Activated B cell treated with CpG ODN at 0.5 μM for 24 hours (primary cell): ENCODE data around the gene COL12A1. TPM values are rescaled to one million over a fixed set of nuclear protein-coding genes. Genes with fewer than 3 reads are reported as not detected.

Experiments
- ATAC-seq: fragments of 200-7000 bp; cut with Tn5 transposase; one replicate; pipeline ENCODE4 v1.10.0; 2021; ENCODE audit warnings: low read depth, mild to moderate bottlenecking, moderate library complexity
- CTCF ChIA-PET: fragments of 350-600 bp; sonication (Branson Sonifier 250); formaldehyde crosslinking; loops from one replicate; lab custom pipeline; 2021; ENCODE audit warnings: antibody characterized with exemption; lab: Charles Lee
- POLR2A ChIA-PET: fragments of 350-600 bp; sonication (Branson Sonifier 250); formaldehyde crosslinking; loops from one replicate; lab custom pipeline; 2021; ENCODE audit warnings: antibody characterized with exemption; lab: Charles Lee
- DNase-seq: peaks from one replicate; pipeline ENCODE4 v3.0.0; 2022
- H3K27ac Mint-ChIP-seq: one replicate; pipeline ENCODE4 v1.8.0; 2020; ENCODE audit warnings: mixed read lengths
- H3K27me3 Mint-ChIP-seq: one replicate; pipeline ENCODE4 v1.8.0; 2021; ENCODE audit warnings: mixed read lengths
- H3K36me3 Mint-ChIP-seq: one replicate; pipeline ENCODE4 v1.8.0; 2021; ENCODE audit warnings: low read depth, mixed read lengths
- H3K4me1 Mint-ChIP-seq: one replicate; pipeline ENCODE4 v1.8.0; 2021; ENCODE audit warnings: mixed read lengths
- H3K4me3 Mint-ChIP-seq: one replicate; pipeline ENCODE4 v1.8.0; 2020; ENCODE audit warnings: mild to moderate bottlenecking, mixed read lengths
- H3K9me3 Mint-ChIP-seq: one replicate; pipeline ENCODE4 v1.8.0; 2020; ENCODE audit warnings: mixed read lengths
- intact Hi-C: fragments of 100-400 bp; cut with micrococcal nuclease; formaldehyde crosslinking; loops from one replicate; pipeline ENCODE4 v1.15.1; 2024
- total RNA-seq: library from RNA; stranded (reverse); gene quantifications from 2 replicates; pipeline ENCODE4 v1.2.3, GENCODE V29; 2022
- TF ChIP-seq, protein P1 (sequence below): fragments of 200-600 bp; IDR thresholded peaks from one replicate; pipeline ENCODE4 v1.8.0; 2022; ENCODE audit warnings: antibody characterized with exemption, mild to moderate bottlenecking

The COL12A1 gene
- total RNA-seq, 1 donor from 2014 or later = not detected

DNA sequence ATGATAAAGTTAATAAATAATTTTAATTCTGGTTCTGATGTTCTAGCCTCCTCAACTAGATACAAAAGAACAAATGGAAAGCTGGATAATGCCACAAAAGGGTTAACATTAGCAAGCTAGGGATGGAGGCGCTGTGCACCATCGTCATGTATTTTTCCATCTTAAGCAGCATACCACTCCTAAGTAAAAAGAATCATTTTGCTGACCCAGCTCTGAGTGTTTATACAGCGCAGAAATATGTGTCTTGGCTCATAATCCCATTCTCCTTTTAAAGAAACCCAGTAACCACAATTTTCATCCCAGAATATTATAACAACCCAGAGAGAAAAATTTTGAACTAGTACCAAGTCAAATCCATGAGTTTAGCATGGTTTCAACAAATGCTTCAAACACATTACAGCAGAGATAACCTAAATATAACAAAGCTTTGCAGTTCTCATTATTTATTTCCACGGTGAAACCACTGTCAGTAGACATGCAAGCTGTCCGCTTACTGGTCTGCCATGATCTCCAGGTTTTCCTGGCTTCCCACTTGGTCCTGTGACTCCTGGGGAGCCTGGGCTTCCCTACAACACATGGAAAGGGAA is 111.1 kb downstream of the COL12A1 start:
- DNase-seq = no peak

DNA sequence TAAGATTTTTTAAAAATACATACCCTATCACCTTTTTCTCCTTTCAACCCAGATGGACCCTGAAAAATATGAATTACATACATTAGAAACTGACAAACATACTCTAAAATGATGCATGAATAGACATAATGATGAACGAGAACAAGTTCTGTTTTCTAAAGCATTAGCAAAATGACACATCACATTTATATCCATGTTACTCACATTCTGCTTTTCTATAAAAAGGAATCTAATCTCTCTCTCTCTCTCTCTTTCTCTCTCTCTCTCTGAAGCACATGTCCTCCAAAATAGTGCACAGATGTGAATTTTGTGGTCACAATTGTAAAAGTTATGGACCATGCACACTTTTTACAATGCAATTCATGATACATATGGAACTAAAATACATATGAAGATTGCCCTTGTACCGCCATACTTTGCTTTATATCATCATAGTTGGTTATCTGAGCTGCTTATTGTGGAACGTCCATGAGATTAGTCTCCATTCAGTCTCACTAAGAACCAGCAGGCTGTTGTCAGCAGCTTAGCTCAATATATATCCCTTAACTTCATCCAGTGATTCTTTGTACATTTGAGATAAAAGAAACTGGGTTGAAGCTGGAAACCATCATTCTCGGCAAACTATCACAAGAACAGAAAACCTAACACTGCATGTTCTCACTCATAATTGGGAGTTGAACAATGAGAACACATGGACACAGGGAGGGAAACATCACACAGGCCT is 114.2 kb downstream of the COL12A1 start:
- ATAC-seq = no peak
- no peaks in the 10 kb centered on the region for H3K36me3 Mint-ChIP-seq
- CTCF ChIA-PET = no interaction called here
- no peak overlapping the region for H3K4me3 Mint-ChIP-seq
- peaks cover 3% of the 10 kb centered on the region for H3K27me3 Mint-ChIP-seq
- TF ChIP-seq, protein P1, sequence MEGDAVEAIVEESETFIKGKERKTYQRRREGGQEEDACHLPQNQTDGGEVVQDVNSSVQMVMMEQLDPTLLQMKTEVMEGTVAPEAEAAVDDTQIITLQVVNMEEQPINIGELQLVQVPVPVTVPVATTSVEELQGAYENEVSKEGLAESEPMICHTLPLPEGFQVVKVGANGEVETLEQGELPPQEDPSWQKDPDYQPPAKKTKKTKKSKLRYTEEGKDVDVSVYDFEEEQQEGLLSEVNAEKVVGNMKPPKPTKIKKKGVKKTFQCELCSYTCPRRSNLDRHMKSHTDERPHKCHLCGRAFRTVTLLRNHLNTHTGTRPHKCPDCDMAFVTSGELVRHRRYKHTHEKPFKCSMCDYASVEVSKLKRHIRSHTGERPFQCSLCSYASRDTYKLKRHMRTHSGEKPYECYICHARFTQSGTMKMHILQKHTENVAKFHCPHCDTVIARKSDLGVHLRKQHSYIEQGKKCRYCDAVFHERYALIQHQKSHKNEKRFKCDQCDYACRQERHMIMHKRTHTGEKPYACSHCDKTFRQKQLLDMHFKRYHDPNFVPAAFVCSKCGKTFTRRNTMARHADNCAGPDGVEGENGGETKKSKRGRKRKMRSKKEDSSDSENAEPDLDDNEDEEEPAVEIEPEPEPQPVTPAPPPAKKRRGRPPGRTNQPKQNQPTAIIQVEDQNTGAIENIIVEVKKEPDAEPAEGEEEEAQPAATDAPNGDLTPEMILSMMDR = no peak
- no peaks in the 10 kb centered on the region for H3K4me1 Mint-ChIP-seq
- intact Hi-C loops = no loop called here
- no peak overlapping the region for H3K27ac Mint-ChIP-seq
- no peak for DNase-seq
- POLR2A ChIA-PET = no interaction called here
- H3K9me3 Mint-ChIP-seq = no peaks in the 10 kb centered on the region

More for the DNA sequence above, 111.1 kb downstream of the COL12A1 start:
- H3K4me1 Mint-ChIP-seq = no peaks in the 10 kb centered on the region
- H3K27ac Mint-ChIP-seq = no peak overlapping the region
- no peak for ATAC-seq
- TF ChIP-seq, protein P1 = no peak
- ChIA-PET POLR2A (no interaction called here), CTCF (no interaction called here)
- intact Hi-C loops = no loop called here
- H3K27me3 Mint-ChIP-seq = no peaks in the 10 kb centered on the region
- no peaks in the 10 kb centered on the region for H3K36me3 Mint-ChIP-seq
- no peak overlapping the region for H3K4me3 Mint-ChIP-seq
- H3K9me3 Mint-ChIP-seq = no peaks in the 10 kb centered on the region

DNA sequence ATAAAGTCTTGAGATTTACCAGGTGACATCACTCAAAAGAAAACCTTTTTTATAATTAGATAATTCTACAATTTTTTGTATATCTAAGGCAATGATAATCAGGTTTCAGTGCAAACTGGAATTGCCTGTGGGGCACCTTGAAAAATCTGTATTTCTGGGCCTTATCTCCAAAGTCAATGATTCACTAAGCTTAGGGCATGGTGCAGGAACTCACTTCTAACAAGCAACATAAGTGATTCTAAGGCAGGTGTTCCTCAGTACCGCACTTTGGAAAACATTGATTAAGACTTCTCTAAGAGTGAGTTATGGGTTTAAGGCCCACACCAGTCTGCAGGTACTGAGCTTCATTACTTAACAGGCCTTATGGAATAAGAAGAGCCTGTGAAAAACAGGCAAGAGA is 115.3 kb downstream of the COL12A1 start:
- no peaks in the 10 kb centered on the region for H3K36me3 Mint-ChIP-seq
- TF ChIP-seq, protein P1 = no peak
- ATAC-seq (no peak), DNase-seq (no peak)
- no peak overlapping the region for H3K27ac Mint-ChIP-seq
- H3K9me3 Mint-ChIP-seq = no peaks in the 10 kb centered on the region
- H3K4me1 Mint-ChIP-seq = no peaks in the 10 kb centered on the region
- CTCF ChIA-PET = no interaction called here
- H3K27me3 Mint-ChIP-seq = peaks cover 6% of the 10 kb centered on the region
- H3K4me3 Mint-ChIP-seq = no peak overlapping the region
- intact Hi-C loops = no loop called here
- POLR2A ChIA-PET = no interaction called here

DNA sequence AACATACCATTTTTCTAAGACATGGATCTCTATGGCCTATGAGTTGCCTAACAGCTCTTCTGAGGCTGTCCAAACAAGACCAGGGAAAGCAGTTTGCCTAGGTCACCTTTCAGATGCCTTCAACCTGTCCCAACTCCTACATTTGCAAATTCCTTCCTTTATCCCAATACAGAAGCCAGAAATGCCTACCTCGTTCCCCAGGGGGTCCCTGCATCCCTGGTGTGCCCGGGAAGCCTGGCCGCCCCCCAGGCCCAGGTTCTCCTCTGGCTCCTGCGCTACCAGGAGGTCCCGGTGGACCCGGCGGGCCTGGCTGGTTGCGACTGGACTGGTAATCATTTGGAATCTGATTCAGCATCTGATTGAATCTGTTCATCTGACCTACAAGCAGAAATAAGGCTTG is 115.9 kb downstream of the COL12A1 start:
- Mint-ChIP-seq H3K36me3 (no peaks in the 10 kb centered on the region), H3K27me3 (peaks cover 9% of the 10 kb centered on the region), H3K27ac (no peak overlapping the region), H3K4me1 (no peaks in the 10 kb centered on the region), H3K9me3 (no peaks in the 10 kb centered on the region), H3K4me3 (no peak overlapping the region)
- ChIA-PET CTCF (no interaction called here), POLR2A (no interaction called here)
- intact Hi-C loops = no loop called here
- TF ChIP-seq, protein P1 = no peak
- ATAC-seq (no peak), DNase-seq (no peak)

DNA sequence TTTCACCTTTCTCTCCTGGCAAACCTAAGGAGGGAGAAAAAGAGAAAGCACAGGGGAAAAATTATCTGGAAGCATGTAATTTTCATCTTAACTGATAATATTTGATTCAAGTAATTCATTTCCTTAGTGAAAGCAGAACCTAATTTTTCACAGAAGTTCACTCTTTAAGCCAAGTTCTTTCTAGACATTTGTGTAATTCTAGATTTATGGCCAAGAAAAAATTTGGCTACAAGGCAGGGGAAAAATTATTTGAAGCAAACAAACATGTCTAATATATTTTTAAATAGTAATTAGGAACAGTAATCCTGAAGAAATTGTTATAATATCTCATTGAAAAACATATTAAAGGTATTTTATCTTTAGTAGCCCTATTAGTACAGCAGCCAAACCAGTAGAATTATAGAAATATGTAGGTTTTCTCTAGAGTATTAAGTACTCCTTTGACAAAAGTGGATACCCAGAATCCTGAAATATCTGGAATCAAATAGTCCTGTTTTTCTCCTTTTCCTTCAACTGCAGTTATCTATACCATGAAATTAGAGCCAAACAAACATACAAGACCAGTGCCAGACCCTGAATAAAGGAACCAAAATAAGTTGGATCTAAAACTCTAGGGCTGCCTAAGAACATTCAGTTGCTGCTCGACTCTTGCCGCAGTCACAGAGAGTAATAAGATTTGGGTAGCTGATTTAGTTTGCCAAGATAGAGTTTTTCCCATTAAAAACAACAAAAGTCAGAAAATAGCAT is 116.5 kb downstream of the COL12A1 start:
- intact Hi-C loops = no loop called here
- Mint-ChIP-seq H3K27ac (no peak overlapping the region), H3K9me3 (no peaks in the 10 kb centered on the region), H3K36me3 (no peaks in the 10 kb centered on the region), H3K27me3 (peaks cover 9% of the 10 kb centered on the region), H3K4me3 (no peak overlapping the region), H3K4me1 (no peaks in the 10 kb centered on the region)
- ChIA-PET CTCF (no interaction called here), POLR2A (no interaction called here)
- no peak for DNase-seq
- no peak for ATAC-seq
- TF ChIP-seq, protein P1 = no peak
